Neutrophil (primary cell): ENCODE data around the gene OAS3.

Experiments used
- H3K27ac ChIP-seq: fragments of 200-600 bp; sonication (generic); 2 replicates; pipeline ENCODE4 v1.5.1; 2016; ENCODE audit warnings: mild to moderate bottlenecking, moderate library complexity
- H3K27me3 ChIP-seq: fragments of 200-600 bp; sonication (generic); 2 replicates; pipeline ENCODE4 v1.6.0; 2016; ENCODE audit warnings: mild to moderate bottlenecking
- H3K36me3 ChIP-seq: fragments of 200-600 bp; sonication (generic); 2 replicates; pipeline ENCODE4 v1.5.1; 2017
- H3K4me1 ChIP-seq, 2 experiments: fragments of 200-600 bp in 1 of 2; sonication (generic) in 1 of 2; 1 replicate in 1 of 2; 2 replicates in 1 of 2; pipeline versions ENCODE4 v1.5.1 to v1.6.1; 2013 to 2016; ENCODE audit warnings: low read depth in 1 of 2, low read length in 1 of 2, mild to moderate bottlenecking in 1 of 2, moderate library complexity in 1 of 2; ENCODE audit not compliant: control insufficient read depth in 1 of 2, insufficient read depth in 1 of 2
- H3K4me3 ChIP-seq, 2 experiments: fragments of 200-600 bp in 1 of 2; sonication (generic) in 1 of 2; 1 replicate in 1 of 2; 2 replicates in 1 of 2; pipeline ENCODE4 v1.5.1; 2013 to 2016; ENCODE audit warnings: low read depth in 1 of 2, low read length in 1 of 2, mild to moderate bottlenecking in 1 of 2, moderate library complexity in 1 of 2
- H3K9me3 ChIP-seq: fragments of 200-600 bp; sonication (generic); 2 replicates; pipeline ENCODE4 v1.5.1; 2016
- CTCF ChIP-seq: fragments of 200-600 bp; sonication (generic); IDR thresholded peaks from 2 replicates; pipeline ENCODE4 v1.5.1; 2016; ENCODE audit warnings: antibody characterized with exemption

Gene OAS3

GRCh38 chr12:112967858-112968257 is 29.6 kb downstream of the OAS3 start:
- Histone ChIP-seq H3K27me3 (no peaks in the 10 kb centered on the region), H3K9me3 (no peaks in the 10 kb centered on the region), H3K27ac (no peak overlapping the region), H3K36me3 (peaks cover 71% of the 10 kb centered on the region), H3K4me1 (no peaks in the 10 kb centered on the region), H3K4me3 (no peak overlapping the region)
- TF ChIP-seq CTCF: no peak

GRCh38 chr12:112969547-112970306 is 31.5 kb downstream of the OAS3 start:
- Histone ChIP-seq H3K4me3 (no peak overlapping the region), H3K27ac (no peak overlapping the region), H3K36me3 (peaks cover 53% of the 10 kb centered on the region), H3K4me1 (no peaks in the 10 kb centered on the region), H3K27me3 (no peaks in the 10 kb centered on the region), H3K9me3 (no peaks in the 10 kb centered on the region)
- no peak for TF ChIP-seq CTCF

- no peak for TF ChIP-seq CTCF
- H3K9me3 ChIP-seq: no peaks in the 10 kb centered on the region
- no peaks in the 10 kb centered on the region for H3K4me1 ChIP-seq
- no peak overlapping the region for H3K27ac ChIP-seq
- no peak overlapping the region for H3K4me3 ChIP-seq
- H3K36me3 ChIP-seq: peaks cover 47% of the 10 kb centered on the region
- no peaks in the 10 kb centered on the region for H3K27me3 ChIP-seq
Observed at GRCh38 chr12:112970391-112970790, 32.1 kb downstream of the OAS3 start.

GRCh38 chr12:112971248-112971647 is 33.0 kb downstream of the OAS3 start:
- no peaks in the 10 kb centered on the region for H3K27me3 ChIP-seq
- no peaks in the 10 kb centered on the region for H3K4me1 ChIP-seq
- peaks cover 40% of the 10 kb centered on the region for H3K36me3 ChIP-seq
- no peaks in the 10 kb centered on the region for H3K9me3 ChIP-seq
- H3K4me3 ChIP-seq: no peak overlapping the region
- no peak for TF ChIP-seq CTCF
- H3K27ac ChIP-seq: no peak overlapping the region

GRCh38 chr12:112973011-112973735 is 34.9 kb downstream of the OAS3 start:
- no peak for TF ChIP-seq CTCF
- Histone ChIP-seq H3K36me3 (peaks cover 25% of the 10 kb centered on the region), H3K27me3 (no peaks in the 10 kb centered on the region), H3K4me3 (no peak overlapping the region), H3K27ac (no peak overlapping the region), H3K9me3 (no peaks in the 10 kb centered on the region), H3K4me1 (peaks cover 4% of the 10 kb centered on the region in 2 experiments)
